Endothelial cell of umbilical vein (primary cell): ENCODE data around the gene YY1. TPM values are rescaled to one million over a fixed set of nuclear protein-coding genes. Genes with fewer than 3 reads are reported as not detected.

Experiments used
- BruUV-seq: library from RNA; stranded (reverse); fragments of 400-500 nt; replicated peaks from 2 replicates; lab custom pipeline; 2021; lab: Mats Ljungman, UMichigan
- CTCF ChIA-PET: fragments of 300-600, 350-600 bp; sonication (Branson Sonifier 250); formaldehyde crosslinking; loops from one replicate; lab custom pipeline; 2021; ENCODE audit warnings: antibody characterized with exemption, inconsistent platforms; lab: Charles Lee
- POLR2A ChIA-PET: fragments of 300-600, 350-600 bp; sonication (Branson Sonifier 250); formaldehyde crosslinking; loops from one replicate; lab custom pipeline; 2021; ENCODE audit warnings: antibody characterized with exemption, inconsistent platforms; lab: Charles Lee
- DNase-seq: peaks from one replicate; pipeline ENCODE4 v3.0.0-alpha.2; 2011; ENCODE audit warnings: low read depth, low spot score
- FAIRE-seq: peaks from 2 replicates; lab custom pipeline; 2011; peaks lifted over from hg19 to GRCh38; lab: Jason Lieb, UNC
- H2AFZ ChIP-seq: 2 replicates; pipeline ENCODE4 v1.6.0; 2012; ENCODE audit warnings: low read depth, low read length, control low read depth, inconsistent platforms
- H3K27ac ChIP-seq: 2 replicates; pipeline ENCODE4 v1.5.1; 2011; ENCODE audit warnings: low read depth, mild to moderate bottlenecking, control low read depth, low read length, moderate library complexity; ENCODE audit not compliant: insufficient read depth
- H3K27me3 ChIP-seq, 2 experiments: 2 replicates each; pipeline versions ENCODE4 v1.6.0 to v1.6.1; 2011; ENCODE audit warnings: low read length in 2 of 2, mixed read lengths in 1 of 2; ENCODE audit not compliant: control insufficient read depth in 2 of 2, insufficient read depth in 2 of 2
- H3K36me3 ChIP-seq, 2 experiments: 2 replicates in 1 of 2; 3 replicates in 1 of 2; pipeline ENCODE4 v1.5.1; 2011; ENCODE audit warnings: low read length in 2 of 2, mild to moderate bottlenecking in 1 of 2, moderate library complexity in 1 of 2; ENCODE audit not compliant: control insufficient read depth in 2 of 2, insufficient read depth in 2 of 2; ENCODE audit errors: extremely low read depth in 1 of 2
- H3K4me1 ChIP-seq: 3 replicates; pipeline ENCODE4 v1.5.1; 2011; ENCODE audit warnings: mild to moderate bottlenecking, low read length; ENCODE audit not compliant: control insufficient read depth, insufficient read depth; ENCODE audit errors: extremely low read depth
- H3K4me2 ChIP-seq: 2 replicates; pipeline ENCODE4 v1.6.1; 2011; ENCODE audit warnings: low read length, control low read depth, mixed read lengths; ENCODE audit not compliant: insufficient read depth
- H3K4me3 ChIP-seq, 3 experiments: fragments of 200-600 bp in 1 of 3; sonication (generic), shearing (Covaris generic) in 1 of 3; replicated peaks in 1 of 3; 2 replicates each; pipeline ENCODE4 v1.5.1; 2011 to 2016; ENCODE audit warnings: control low read depth in 3 of 3, low read length in 3 of 3, mild to moderate bottlenecking in 2 of 3, inconsistent platforms in 1 of 3, low read depth in 1 of 3, moderate library complexity in 1 of 3; ENCODE audit not compliant: insufficient read depth in 1 of 3
- H3K79me2 ChIP-seq: 2 replicates; pipeline ENCODE4 v1.6.0; 2012; ENCODE audit warnings: low read length, inconsistent platforms; ENCODE audit not compliant: control insufficient read depth, insufficient read depth
- H3K9ac ChIP-seq: replicated peaks from 2 replicates; pipeline ENCODE3; 2011; ENCODE audit warnings: low read length, control low read depth; ENCODE audit not compliant: insufficient read depth; ENCODE audit errors: extremely low read depth
- H3K9me1 ChIP-seq: replicated peaks from 3 replicates; pipeline ENCODE4 v1.6.0; 2011; ENCODE audit warnings: mild to moderate bottlenecking, low read length; ENCODE audit not compliant: control insufficient read depth, insufficient read depth; ENCODE audit errors: extremely low read depth
- H3K9me3 ChIP-seq: replicated peaks from 2 replicates; pipeline ENCODE4 v1.5.1; 2012; ENCODE audit warnings: low read length, inconsistent platforms; ENCODE audit not compliant: control insufficient read depth, insufficient read depth
- H4K20me1 ChIP-seq: replicated peaks from 2 replicates; pipeline ENCODE3; 2011; ENCODE audit warnings: mild to moderate bottlenecking, low read length; ENCODE audit not compliant: control insufficient read depth, insufficient read depth; ENCODE audit errors: extremely low read depth
- CTCF ChIP-seq, 2 donors: IDR thresholded peaks; 1 replicate in 1 of 2; 2 replicates in 1 of 2; pipeline ENCODE4 v1.5.1; 2011; ENCODE audit warnings: low read length in 2 of 2, mild to moderate bottlenecking in 2 of 2, moderate library complexity in 2 of 2, control low read depth in 1 of 2, inconsistent platforms in 1 of 2, low read depth in 1 of 2; ENCODE audit not compliant: insufficient read depth in 1 of 2; ENCODE audit errors: extremely low read depth in 1 of 2
- EZH2 ChIP-seq: IDR thresholded peaks from 2 replicates; pipeline ENCODE4 v1.6.1; 2012; ENCODE audit warnings: borderline replicate concordance, low read depth, mild to moderate bottlenecking, moderate library complexity, low read length, inconsistent platforms; ENCODE audit not compliant: severe bottlenecking
- FOS ChIP-seq: IDR thresholded peaks from 2 replicates; pipeline ENCODE4 v1.6.1; 2011; ENCODE audit warnings: mild to moderate bottlenecking, low read length, moderate library complexity, borderline replicate concordance; ENCODE audit not compliant: insufficient read depth
- GATA2 ChIP-seq: IDR thresholded peaks from 2 replicates; pipeline ENCODE4 v1.7.0; 2011; ENCODE audit warnings: low read depth, mild to moderate bottlenecking, moderate library complexity, mixed read lengths, low read length; ENCODE audit not compliant: insufficient read length, insufficient read depth
- JUN ChIP-seq: IDR thresholded peaks from 2 replicates; pipeline ENCODE4 v1.6.1; 2011; ENCODE audit warnings: borderline replicate concordance, low read depth; ENCODE audit not compliant: insufficient read length, insufficient read depth
- MYC ChIP-seq: IDR thresholded peaks from one replicate; pipeline ENCODE4 v1.6.1; 2011; ENCODE audit warnings: mild to moderate bottlenecking, low read depth, low read length
- POLR2A ChIP-seq: IDR thresholded peaks from 2 replicates; pipeline ENCODE4 v1.6.1; 2012; ENCODE audit warnings: low read depth, mild to moderate bottlenecking, control low read depth, low read length
- POLR2AphosphoS5 ChIP-seq: IDR thresholded peaks from 2 replicates; pipeline ENCODE4 v1.6.1; 2012; ENCODE audit warnings: low read depth, mild to moderate bottlenecking, control low read depth, low read length, moderate library complexity; ENCODE audit not compliant: insufficient read depth
- dilution Hi-C: fragments of 300-500 bp; cut with MboI; formaldehyde crosslinking; loops from one replicate; pipeline ENCODE4 v1.15.0; 2019; ENCODE audit warnings: low sequenced_read_pairs; ENCODE audit not compliant: extremely low pct_ligation_motif_present
- intact Hi-C: fragments of 100-400 bp; cut with micrococcal nuclease; formaldehyde crosslinking; loops from one replicate; pipeline ENCODE4 v1.10.0; 2022
- polyA plus RNA-seq, 4 experiments: library from polyadenylated mRNA; depleted of rRNA in 3 of 4; stranded (reverse) in 3 of 4; unstranded in 1 of 4; fragments of >200 nt; gene quantifications; 2 replicates each; pipeline versions ENCODE4 v1.2.1 to v1.2.3, GENCODE V29; 2011 to 2012; ENCODE audit warnings: missing spikeins in 1 of 4
- total RNA-seq: library from RNA; stranded (reverse); gene quantifications from 2 replicates; pipeline ENCODE4 v1.2.3, GENCODE V29; 2021
- TF ChIP-seq, protein P1 (sequence below): IDR thresholded peaks from 2 replicates; pipeline ENCODE4 v1.6.1; 2011; ENCODE audit not compliant: insufficient read depth, insufficient read length

YY1 gene
- total and polyA plus RNA-seq, 2 donors (not counting 3 experiments of a cell fraction or from before 2014, with no cell fraction given) = 23.5 to 78.6 TPM

DNA sequence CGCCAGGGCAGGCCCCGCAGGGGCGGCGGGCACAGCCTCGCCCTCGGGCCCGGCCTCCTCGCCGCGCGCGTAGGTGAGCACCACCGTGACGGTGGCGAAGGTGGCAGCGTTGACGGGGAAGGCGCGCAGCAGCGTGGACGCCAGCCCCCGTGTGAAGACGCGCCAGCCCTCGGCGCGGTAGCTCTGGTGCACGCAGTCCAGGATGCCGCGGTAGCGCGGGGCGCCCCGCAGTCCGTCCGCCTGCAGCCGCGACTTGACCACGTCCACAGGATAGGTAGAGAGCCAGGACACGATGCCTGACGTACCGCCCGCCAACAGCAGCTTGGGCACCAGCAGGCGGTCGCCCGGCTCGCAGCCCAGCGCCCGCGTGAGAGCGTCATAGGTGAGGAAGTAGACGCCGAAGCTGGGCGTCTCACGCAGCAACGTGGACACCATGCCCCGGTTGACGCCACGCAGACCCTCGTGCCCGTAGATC lies 53.4 kb downstream of the YY1 start:
- no peak for DNase-seq
- Histone ChIP-seq H3K79me2 (no peaks in the 10 kb centered on the region), H3K27me3 (no peaks in the 10 kb centered on the region), H3K4me2 (no peak overlapping the region), H3K9me1 (no peaks in the 10 kb centered on the region), H4K20me1 (no peaks in the 10 kb centered on the region), H3K4me1 (no peaks in the 10 kb centered on the region), H2AFZ (no peak overlapping the region), H3K27ac (no peak overlapping the region), H3K36me3 (peaks cover 0 to 39% of the 10 kb centered on the region in 2 experiments), H3K9me3 (no peaks in the 10 kb centered on the region), H3K9ac (no peak overlapping the region), H3K4me3 (no peak overlapping the region)
- ChIA-PET CTCF (interaction anchor here (0.8 to 1.6 kb wide), 2 partner anchors 11 to 85 kb away, joined by 3 to 4 read pairs; no protein-coding TSS in a partner anchor), POLR2A (no interaction called here)
- no TSS peak for BruUV-seq
- FAIRE-seq = no peak
- intact Hi-C loops (no loop called here), dilution Hi-C loops (no loop called here)
- TF ChIP-seq CTCF (IDR thresholded peaks at IDR 0.05; ENCODE audit: extremely low read depth in 1 of 2, insufficient read depth in 1 of 2, low read depth in 1 of 2, low read length in 2 of 2) = no peak
- no peak for TF ChIP-seq POLR2AphosphoS5
- TF ChIP-seq FOS = no peak
- TF ChIP-seq EZH2 = no peak
- no peak for TF ChIP-seq GATA2
- TF ChIP-seq, protein P1, sequence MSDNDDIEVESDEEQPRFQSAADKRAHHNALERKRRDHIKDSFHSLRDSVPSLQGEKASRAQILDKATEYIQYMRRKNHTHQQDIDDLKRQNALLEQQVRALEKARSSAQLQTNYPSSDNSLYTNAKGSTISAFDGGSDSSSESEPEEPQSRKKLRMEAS = no peak
- no peak for TF ChIP-seq JUN
- no peak for TF ChIP-seq MYC
- no peak for TF ChIP-seq POLR2A
